Keratinocyte (primary cell): ENCODE data around the gene GAGE12C. TPM values are rescaled to one million over a fixed set of nuclear protein-coding genes. Genes with fewer than 3 reads are reported as not detected.
"Not testable (repeated sequence)": the region's sequence is repeated elsewhere in the genome, so short reads cannot be mapped to it uniquely, and the experiment has no call there.

Experiments used
- DNase-seq: peaks from one replicate; pipeline ENCODE4 v3.0.0-alpha.2; 2011; ENCODE audit warnings: low read depth, missing footprints, low spot score
- FAIRE-seq: peaks from 2 replicates; lab custom pipeline; 2011; peaks lifted over from hg19 to GRCh38; lab: Jason Lieb, UNC
- H2AFZ ChIP-seq: 2 replicates; pipeline ENCODE4 v1.6.0; 2012; ENCODE audit warnings: low read length, control low read depth, inconsistent platforms; ENCODE audit not compliant: control insufficient read depth
- H3K27ac ChIP-seq: 2 replicates; pipeline ENCODE4 v1.5.1; 2011; ENCODE audit warnings: low read length; ENCODE audit not compliant: control insufficient read depth, insufficient read depth
- H3K27me3 ChIP-seq: 3 replicates; pipeline ENCODE4 v1.6.0; 2011; ENCODE audit warnings: low read length; ENCODE audit not compliant: control insufficient read depth, insufficient read depth; ENCODE audit errors: extremely low read depth
- H3K36me3 ChIP-seq, 2 experiments: 2 replicates in 1 of 2; 3 replicates in 1 of 2; pipeline ENCODE4 v1.5.1; 2011; ENCODE audit warnings: low read length in 2 of 2, mild to moderate bottlenecking in 1 of 2; ENCODE audit not compliant: control insufficient read depth in 2 of 2, insufficient read depth in 2 of 2; ENCODE audit errors: extremely low read depth in 1 of 2
- H3K4me1 ChIP-seq: 3 replicates; pipeline ENCODE4 v1.5.1; 2011; ENCODE audit warnings: low read length; ENCODE audit not compliant: control insufficient read depth, insufficient read depth; ENCODE audit errors: extremely low read depth
- H3K4me2 ChIP-seq: 3 replicates; pipeline ENCODE4 v1.6.0; 2011; ENCODE audit warnings: low read depth, low read length; ENCODE audit not compliant: control insufficient read depth, insufficient read depth; ENCODE audit errors: extremely low read depth
- H3K4me3 ChIP-seq, 3 experiments: fragments of 200-600 bp in 1 of 3; sonication (generic) in 1 of 3; 2 replicates in 2 of 3; 3 replicates in 1 of 3; pipeline ENCODE4 v1.5.1; 2011 to 2016; ENCODE audit warnings: low read length in 3 of 3, mild to moderate bottlenecking in 3 of 3, control low read depth in 2 of 3, inconsistent platforms in 1 of 3, low read depth in 1 of 3, mixed read lengths in 1 of 3, mixed run types in 1 of 3, moderate library complexity in 1 of 3; ENCODE audit not compliant: control insufficient read depth in 2 of 3, insufficient read depth in 2 of 3; ENCODE audit errors: extremely low read depth in 1 of 3
- H3K79me2 ChIP-seq: 2 replicates; pipeline ENCODE4 v1.6.0; 2012; ENCODE audit warnings: low read length; ENCODE audit not compliant: control insufficient read depth, insufficient read depth
- H3K9ac ChIP-seq: 3 replicates; pipeline ENCODE4 v1.6.0; 2011; ENCODE audit warnings: low read length; ENCODE audit not compliant: control insufficient read depth, insufficient read depth; ENCODE audit errors: extremely low read depth
- H3K9me1 ChIP-seq: 3 replicates; pipeline ENCODE4 v1.6.0; 2011; ENCODE audit warnings: low read length; ENCODE audit not compliant: control insufficient read depth, insufficient read depth; ENCODE audit errors: extremely low read depth
- H3K9me3 ChIP-seq: 2 replicates; pipeline ENCODE4 v1.5.1; 2012; ENCODE audit warnings: low read depth, low read length; ENCODE audit not compliant: control insufficient read depth
- H4K20me1 ChIP-seq: 3 replicates; pipeline ENCODE4 v1.6.0; 2011; ENCODE audit warnings: low read length; ENCODE audit not compliant: control insufficient read depth, insufficient read depth; ENCODE audit errors: extremely low read depth
- dilution Hi-C: fragments of 300-500 bp; cut with MboI; formaldehyde crosslinking; loops from one replicate; pipeline ENCODE4 v1.7.0; 2020; ENCODE audit warnings: low sequenced_read_pairs; ENCODE audit not compliant: extremely low pct_ligation_motif_present
- polyA plus RNA-seq, 5 experiments: library from polyadenylated mRNA; depleted of rRNA in 3 of 5; stranded (reverse) in 3 of 5; stranded (forward) in 1 of 5; unstranded in 1 of 5; fragments of >200 nt; gene quantifications; 1 replicate in 1 of 5; 2 replicates in 3 of 5; 3 replicates in 1 of 5; pipeline versions ENCODE4 v1.2.1 to v1.2.3, GENCODE V29; 2011 to 2012; ENCODE audit warnings: missing spikeins in 2 of 5, low read depth in 1 of 5, low replicate concordance in 1 of 5
- small RNA-seq, 3 experiments: library from RNA; depleted of rRNA; stranded (forward); fragments of <200 nt; gene quantifications; one replicate each; pipeline ENCODE3, GENCODE V24; 2012; ENCODE audit warnings: low read depth in 3 of 3, low replicate concordance in 1 of 3; ENCODE audit not compliant: insufficient read length in 3 of 3

The GAGE12C gene
- polyA plus RNA-seq, 1 donor (not counting 4 experiments of a cell fraction or from before 2014, with no cell fraction given): not detected

DNA sequence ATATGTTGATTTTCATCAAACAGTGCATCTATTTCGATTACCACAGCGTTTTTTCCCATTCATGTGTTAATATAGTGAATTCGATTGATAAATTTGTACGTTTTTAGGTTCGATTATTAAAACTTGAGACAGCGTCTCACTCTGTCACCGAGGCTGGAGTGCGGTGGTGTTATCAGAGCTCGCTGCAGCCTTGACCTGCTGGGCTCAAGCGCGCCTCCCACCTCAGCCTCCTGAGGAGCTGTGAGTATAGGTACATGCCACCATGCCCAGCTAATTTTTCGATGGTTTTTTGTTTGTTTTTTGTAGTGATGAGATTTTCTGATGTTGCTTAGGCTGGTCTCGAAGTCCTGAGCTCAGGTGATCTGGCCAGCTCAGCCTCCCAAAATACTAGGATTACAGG lies 37.2 kb downstream of the GAGE12C start:
- H3K9me1 ChIP-seq, H2AFZ ChIP-seq, H3K27me3 ChIP-seq, H3K36me3 ChIP-seq, dilution Hi-C loops, H3K79me2 ChIP-seq, H3K4me3 ChIP-seq, H4K20me1 ChIP-seq, FAIRE-seq, H3K9ac ChIP-seq, H3K27ac ChIP-seq, DNase-seq, H3K4me2 ChIP-seq, H3K4me1 ChIP-seq, H3K9me3 ChIP-seq: not testable (repeated sequence)

DNA sequence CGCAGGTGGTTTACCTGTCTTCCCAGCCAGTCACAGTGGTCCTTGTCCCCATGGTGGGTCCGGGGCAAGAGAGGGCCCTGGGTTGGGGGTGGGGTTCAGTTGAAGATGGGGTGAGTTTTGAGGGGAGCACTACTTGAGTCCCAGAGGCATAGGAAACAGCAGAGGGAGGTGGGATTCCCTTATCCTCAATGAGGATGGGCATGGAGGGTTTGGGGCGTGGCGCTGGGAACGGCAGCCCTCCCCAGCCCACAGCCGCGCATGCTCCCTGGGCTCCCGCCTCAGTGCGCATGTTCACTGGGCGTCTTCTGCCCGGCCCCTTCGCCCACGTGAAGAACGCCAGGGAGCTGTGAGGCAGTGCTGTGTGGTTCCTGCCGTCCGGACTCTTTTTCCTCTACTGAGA lies 38.1 kb downstream of the GAGE12C start, which contains the start of gene GAGE12G:
TSS of gene GAGE12G (plus strand) at position 301 of the 400 bp plus-strand sequence. CDS start 1,155 bp downstream, outside the sequence.
- H3K4me2 ChIP-seq, FAIRE-seq, H4K20me1 ChIP-seq, H3K79me2 ChIP-seq, H3K27ac ChIP-seq, H3K4me1 ChIP-seq, H3K4me3 ChIP-seq, dilution Hi-C loops, H3K36me3 ChIP-seq, H3K27me3 ChIP-seq, H3K9me3 ChIP-seq, H3K9me1 ChIP-seq, DNase-seq, H2AFZ ChIP-seq, H3K9ac ChIP-seq: not testable (repeated sequence)

DNA sequence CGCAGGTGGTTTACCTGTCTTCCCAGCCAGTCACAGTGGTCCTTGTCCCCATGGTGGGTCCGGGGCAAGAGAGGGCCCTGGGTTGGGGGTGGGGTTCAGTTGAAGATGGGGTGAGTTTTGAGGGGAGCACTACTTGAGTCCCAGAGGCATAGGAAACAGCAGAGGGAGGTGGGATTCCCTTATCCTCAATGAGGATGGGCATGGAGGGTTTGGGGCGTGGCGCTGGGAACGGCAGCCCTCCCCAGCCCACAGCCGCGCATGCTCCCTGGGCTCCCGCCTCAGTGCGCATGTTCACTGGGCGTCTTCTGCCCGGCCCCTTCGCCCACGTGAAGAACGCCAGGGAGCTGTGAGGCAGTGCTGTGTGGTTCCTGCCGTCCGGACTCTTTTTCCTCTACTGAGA lies 47.7 kb downstream of the GAGE12C start, which contains the start of gene GAGE12H:
TSS of gene GAGE12H (plus strand) at position 301 of the 400 bp plus-strand sequence. CDS start 1,155 bp downstream, outside the sequence.
- H3K36me3 ChIP-seq, dilution Hi-C loops, FAIRE-seq: not testable (repeated sequence)

More for the DNA sequence above, 47.7 kb downstream of the GAGE12C start, which contains the start of gene GAGE12H:
- not testable (repeated sequence) for H3K4me3 ChIP-seq, H3K9me3 ChIP-seq, H3K4me1 ChIP-seq, H3K9me1 ChIP-seq, H3K4me2 ChIP-seq, H4K20me1 ChIP-seq, H2AFZ ChIP-seq, H3K79me2 ChIP-seq, H3K9ac ChIP-seq, DNase-seq, H3K27me3 ChIP-seq, H3K27ac ChIP-seq

Small RNA genes lying within 50 kb of the gene (small RNA-seq; reads per million reads assigned to genes)
- gene GAGE12B: 0 reads per million in 3 experiments

Other genes with a start within 250 kb of the GAGE12C start
- gene GAGE10, start 228.5 kb upstream of the GAGE12C start, polyA plus RNA-seq: not detected in 3 replicates
- not detected in 3 replicates for gene GAGE12J, start 210.1 kb upstream of the GAGE12C start, polyA plus RNA-seq
- gene GAGE13, start 200.6 kb upstream of the GAGE12C start, polyA plus RNA-seq: not detected in 3 replicates
- not detected in 3 replicates for gene GAGE12D, start 9.6 kb downstream of the GAGE12C start, polyA plus RNA-seq
- gene GAGE12E, start 19.1 kb downstream of the GAGE12C start, polyA plus RNA-seq: not detected in 3 replicates
- not detected in 3 replicates for gene GAGE12F, start 28.7 kb downstream of the GAGE12C start, polyA plus RNA-seq
- gene GAGE12G, start 38.2 kb downstream of the GAGE12C start, polyA plus RNA-seq: not detected in 3 replicates
- not detected in 3 replicates for gene GAGE12H, start 47.8 kb downstream of the GAGE12C start, polyA plus RNA-seq
- gene GAGE2A, start 57.3 kb downstream of the GAGE12C start, polyA plus RNA-seq: not detected in 3 replicates
- not detected in 3 replicates for gene GAGE1, start 66.8 kb downstream of the GAGE12C start, polyA plus RNA-seq
- gene PAGE1, start 163.8 kb downstream of the GAGE12C start, polyA plus RNA-seq: not detected in 3 replicates